ENCODE data around the gene SLC22A3. TPM values are rescaled to one million over a fixed set of nuclear protein-coding genes. Genes with fewer than 3 reads are reported as not detected.

The SLC22A3 gene
- total and polyA plus RNA-seq, 2 of the 13 experiments (the other 11 are each of a cell fraction or from before 2014, with no cell fraction given), result 12.0 to 31.5 TPM

DNA sequence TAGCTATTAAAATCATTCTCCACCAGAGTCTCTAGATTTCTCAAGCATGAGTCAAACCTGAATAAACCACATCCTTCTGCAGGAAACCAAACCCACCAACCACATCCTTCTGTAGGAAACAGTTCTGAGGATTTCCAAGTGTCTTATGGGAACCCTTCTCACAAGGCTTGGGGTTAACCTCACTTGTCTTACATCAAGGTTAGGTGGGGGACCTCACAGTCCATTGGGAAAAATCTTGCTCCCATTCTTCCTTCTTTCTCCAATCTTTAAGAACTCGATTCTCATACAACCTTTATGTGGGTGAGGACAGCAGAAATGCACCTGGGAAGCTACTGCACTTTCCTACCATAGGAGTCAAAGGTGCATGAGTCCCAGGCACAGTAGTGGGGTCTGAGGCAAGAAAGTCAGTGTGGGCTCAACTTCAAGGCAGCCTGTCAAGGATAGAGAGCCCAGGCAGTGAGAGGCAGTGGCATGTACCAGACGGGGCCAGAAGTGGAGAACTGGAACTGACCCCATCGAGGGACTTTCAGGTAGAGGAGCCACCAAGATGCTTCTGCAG lies 114.5 kb downstream of the SLC22A3 start:
- CTCF ChIA-PET (ENCODE audit: low intra/inter-chr PET ratio, low total read pairs), result no interaction called here
- no TSS peak for BruUV-seq (replicated peaks)
- no peak overlapping the region for H2AFZ ChIP-seq (ENCODE audit: low read length)
- POLR2A ChIA-PET, result no interaction called here
- no peaks in the 10 kb centered on the region for H3K9me3 ChIP-seq (ENCODE audit: low read length)
- in situ Hi-C loops (cut with HindIII; ENCODE audit: extremely low pct_ligation_motif_present, low pct_unique_long_range_greater_than_20kb) (no loop called here), intact Hi-C loops (cut with micrococcal nuclease; ENCODE audit: unreplicated experiment) (no loop called here)
- no peak overlapping the region for H3K4me2 ChIP-seq (ENCODE audit: low read depth, low read length)
- no peaks in the 10 kb centered on the region for H3K27me3 ChIP-seq (ENCODE audit: control insufficient read depth in 1 of 2, insufficient read depth in 2 of 2, low read length in 2 of 2)
- WGBS (ENCODE audit: low lambda C conversion rate), result 31% methylated on average over 3 of the region's 3 CpGs
- H3K27ac ChIP-seq (ENCODE audit: extremely low read length, insufficient read depth, low read length), result no peak overlapping the region
- H4K20me1 ChIP-seq (ENCODE audit: insufficient read depth, low read length), result no peaks in the 10 kb centered on the region
- no peak for FAIRE-seq
- TF ChIP-seq ZNF367 (CRISPR knock-in tag; IDR thresholded peaks at IDR 0.05; ENCODE audit: borderline replicate concordance) (no peak), XBP1 (CRISPR knock-in tag; IDR thresholded peaks at IDR 0.05) (no peak), ATF7-NPFF (CRISPR knock-in tag; IDR thresholded peaks at IDR 0.05; ENCODE audit: low read depth) (no peak), ZNF224 (CRISPR knock-in tag; IDR thresholded peaks at IDR 0.05) (no peak), MEIS2 (CRISPR knock-in tag; IDR thresholded peaks at IDR 0.05) (no peak), ARHGAP35 (CRISPR knock-in tag; IDR thresholded peaks at IDR 0.05; ENCODE audit: borderline replicate concordance) (no peak)
- TF ChIP-seq, protein P1, sequence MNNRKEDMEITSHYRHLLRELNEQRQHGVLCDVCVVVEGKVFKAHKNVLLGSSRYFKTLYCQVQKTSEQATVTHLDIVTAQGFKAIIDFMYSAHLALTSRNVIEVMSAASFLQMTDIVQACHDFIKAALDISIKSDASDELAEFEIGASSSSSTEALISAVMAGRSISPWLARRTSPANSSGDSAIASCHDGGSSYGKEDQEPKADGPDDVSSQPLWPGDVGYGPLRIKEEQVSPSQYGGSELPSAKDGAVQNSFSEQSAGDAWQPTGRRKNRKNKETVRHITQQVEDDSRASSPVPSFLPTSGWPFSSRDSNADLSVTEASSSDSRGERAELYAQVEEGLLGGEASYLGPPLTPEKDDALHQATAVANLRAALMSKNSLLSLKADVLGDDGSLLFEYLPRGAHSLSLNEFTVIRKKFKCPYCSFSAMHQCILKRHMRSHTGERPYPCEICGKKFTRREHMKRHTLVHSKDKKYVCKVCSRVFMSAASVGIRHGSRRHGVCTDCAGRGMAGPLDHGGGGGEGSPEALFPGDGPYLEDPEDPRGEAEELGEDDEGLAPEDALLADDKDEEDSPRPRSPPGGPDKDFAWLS (CRISPR knock-in tag; IDR thresholded peaks at IDR 0.05; ENCODE audit: borderline replicate concordance), result no peak
- H3K9ac ChIP-seq (ENCODE audit: insufficient read depth, low read depth, low read length), result no peak overlapping the region
- no peaks in the 10 kb centered on the region for H3K4me1 ChIP-seq (ENCODE audit: insufficient read depth, low read length)
- no peak for DNase-seq (ENCODE audit: low spot score)
- H3K4me3 ChIP-seq (replicated peaks in 1 of 3; ENCODE audit: insufficient read depth in 1 of 3, low read depth in 2 of 3, low read length in 3 of 3), result no peak overlapping the region
- no peaks in the 10 kb centered on the region for H3K79me2 ChIP-seq (ENCODE audit: insufficient read depth, low read length)
- no peaks in the 10 kb centered on the region for H3K36me3 ChIP-seq (replicated peaks in 1 of 2; ENCODE audit: control insufficient read depth in 1 of 2, insufficient read depth in 2 of 2, low read length in 2 of 2)
- ATAC-seq, result no peak

DNA sequence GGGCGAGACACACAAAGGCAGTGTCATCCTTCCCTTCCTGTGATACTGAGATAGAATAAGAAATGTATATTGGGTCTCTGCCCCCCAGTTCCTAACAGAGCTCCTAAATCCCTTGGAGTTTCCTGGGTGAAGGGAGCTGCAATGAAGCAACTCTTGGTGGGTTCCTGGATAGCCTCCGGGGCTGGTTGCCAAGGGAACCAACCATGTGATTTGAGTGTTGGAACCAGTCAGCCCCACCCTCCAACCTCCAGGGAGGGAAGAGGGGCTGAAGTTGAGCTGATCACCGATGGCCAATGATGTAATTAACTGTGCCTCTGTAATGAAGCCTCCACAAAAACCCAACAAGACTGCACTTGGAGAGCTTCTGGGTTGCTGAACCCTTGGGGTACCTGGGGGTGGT lies 116.6 kb downstream of the SLC22A3 start:
- FAIRE-seq, result no peak
- TF ChIP-seq, protein P2, sequence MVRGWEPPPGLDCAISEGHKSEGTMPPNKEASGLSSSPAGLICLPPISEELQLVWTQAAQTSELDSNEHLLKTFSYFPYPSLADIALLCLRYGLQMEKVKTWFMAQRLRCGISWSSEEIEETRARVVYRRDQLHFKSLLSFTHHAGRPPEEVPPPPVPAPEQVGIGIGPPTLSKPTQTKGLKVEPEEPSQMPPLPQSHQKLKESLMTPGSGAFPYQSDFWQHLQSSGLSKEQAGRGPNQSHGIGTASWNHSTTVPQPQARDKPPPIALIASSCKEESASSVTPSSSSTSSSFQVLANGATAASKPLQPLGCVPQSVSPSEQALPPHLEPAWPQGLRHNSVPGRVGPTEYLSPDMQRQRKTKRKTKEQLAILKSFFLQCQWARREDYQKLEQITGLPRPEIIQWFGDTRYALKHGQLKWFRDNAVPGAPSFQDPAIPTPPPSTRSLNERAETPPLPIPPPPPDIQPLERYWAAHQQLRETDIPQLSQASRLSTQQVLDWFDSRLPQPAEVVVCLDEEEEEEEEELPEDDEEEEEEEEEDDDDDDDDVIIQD (CRISPR knock-in tag; IDR thresholded peaks at IDR 0.05; ENCODE audit: low read depth), result no peak
- TF ChIP-seq, protein P3, sequence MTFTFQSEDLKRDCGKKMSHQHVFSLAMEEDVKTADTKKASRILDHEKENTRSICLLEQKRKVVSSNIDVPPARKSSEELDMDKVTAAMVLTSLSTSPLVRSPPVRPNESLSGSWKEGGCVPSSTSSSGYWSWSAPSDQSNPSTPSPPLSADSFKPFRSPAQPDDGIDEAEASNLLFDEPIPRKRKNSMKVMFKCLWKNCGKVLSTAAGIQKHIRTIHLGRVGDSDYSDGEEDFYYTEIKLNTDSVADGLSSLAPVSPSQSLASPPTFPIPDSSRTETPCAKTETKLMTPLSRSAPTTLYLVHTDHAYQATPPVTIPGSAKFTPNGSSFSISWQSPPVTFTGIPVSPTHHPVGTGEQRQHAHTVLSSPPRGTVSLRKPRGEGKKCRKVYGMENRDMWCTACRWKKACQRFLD (CRISPR knock-in tag; IDR thresholded peaks at IDR 0.05; ENCODE audit: borderline replicate concordance), result no peak
- TF ChIP-seq GABPA (IDR thresholded peaks at IDR 0.05; ENCODE audit: low read depth, low read length) (no peak), GABPA (CRISPR knock-in tag; IDR thresholded peaks at IDR 0.05; ENCODE audit: low read depth) (no peak)
- TF ChIP-seq, protein P4, sequence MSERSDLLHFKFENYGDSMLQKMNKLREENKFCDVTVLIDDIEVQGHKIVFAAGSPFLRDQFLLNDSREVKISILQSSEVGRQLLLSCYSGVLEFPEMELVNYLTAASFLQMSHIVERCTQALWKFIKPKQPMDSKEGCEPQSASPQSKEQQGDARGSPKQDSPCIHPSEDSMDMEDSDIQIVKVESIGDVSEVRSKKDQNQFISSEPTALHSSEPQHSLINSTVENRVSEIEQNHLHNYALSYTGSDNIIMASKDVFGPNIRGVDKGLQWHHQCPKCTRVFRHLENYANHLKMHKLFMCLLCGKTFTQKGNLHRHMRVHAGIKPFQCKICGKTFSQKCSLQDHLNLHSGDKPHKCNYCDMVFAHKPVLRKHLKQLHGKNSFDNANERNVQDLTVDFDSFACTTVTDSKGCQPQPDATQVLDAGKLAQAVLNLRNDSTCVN (CRISPR knock-in tag; IDR thresholded peaks at IDR 0.05; ENCODE audit: borderline replicate concordance), result no peak
- TF ChIP-seq, protein P5, sequence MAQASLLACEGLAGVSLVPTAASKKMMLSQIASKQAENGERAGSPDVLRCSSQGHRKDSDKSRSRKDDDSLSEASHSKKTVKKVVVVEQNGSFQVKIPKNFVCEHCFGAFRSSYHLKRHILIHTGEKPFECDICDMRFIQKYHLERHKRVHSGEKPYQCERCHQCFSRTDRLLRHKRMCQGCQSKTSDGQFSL (CRISPR knock-in tag; IDR thresholded peaks at IDR 0.05), result no peak

More for the DNA sequence above, 116.6 kb downstream of the SLC22A3 start:
- 52% methylated on average over 3 of the region's 3 CpGs for WGBS (ENCODE audit: low lambda C conversion rate)
- DNase-seq (ENCODE audit: low spot score) (no peak), ATAC-seq (no peak)
- no peaks in the 10 kb centered on the region for H3K79me2 ChIP-seq (ENCODE audit: insufficient read depth, low read length)
- H3K36me3 ChIP-seq (replicated peaks in 1 of 2; ENCODE audit: control insufficient read depth in 1 of 2, insufficient read depth in 2 of 2, low read length in 2 of 2), result no peaks in the 10 kb centered on the region
- in situ Hi-C loops (cut with HindIII; ENCODE audit: extremely low pct_ligation_motif_present, low pct_unique_long_range_greater_than_20kb), result no loop called here
- intact Hi-C loops (cut with micrococcal nuclease; ENCODE audit: unreplicated experiment), result no loop called here
- no peaks in the 10 kb centered on the region for H3K9me3 ChIP-seq (ENCODE audit: low read length)
- ChIA-PET POLR2A (no interaction called here), CTCF (ENCODE audit: low intra/inter-chr PET ratio, low total read pairs) (no interaction called here)
- H4K20me1 ChIP-seq (ENCODE audit: insufficient read depth, low read length), result no peaks in the 10 kb centered on the region
- H3K27ac ChIP-seq (ENCODE audit: extremely low read length, insufficient read depth, low read length), result no peak overlapping the region
- no peak overlapping the region for H2AFZ ChIP-seq (ENCODE audit: low read length)
- H3K4me3 ChIP-seq (replicated peaks in 1 of 3; ENCODE audit: insufficient read depth in 1 of 3, low read depth in 2 of 3, low read length in 3 of 3), result no peak overlapping the region
- no peak overlapping the region for H3K4me2 ChIP-seq (ENCODE audit: low read depth, low read length)
- H3K27me3 ChIP-seq (ENCODE audit: control insufficient read depth in 1 of 2, insufficient read depth in 2 of 2, low read length in 2 of 2), result no peaks in the 10 kb centered on the region
- BruUV-seq (replicated peaks), result no TSS peak
- H3K9ac ChIP-seq (ENCODE audit: insufficient read depth, low read depth, low read length), result no peak overlapping the region
- no peaks in the 10 kb centered on the region for H3K4me1 ChIP-seq (ENCODE audit: insufficient read depth, low read length)

Data from HepG2 (cell line).